ENCODE measurements around the gene PRSS50.

DNA sequence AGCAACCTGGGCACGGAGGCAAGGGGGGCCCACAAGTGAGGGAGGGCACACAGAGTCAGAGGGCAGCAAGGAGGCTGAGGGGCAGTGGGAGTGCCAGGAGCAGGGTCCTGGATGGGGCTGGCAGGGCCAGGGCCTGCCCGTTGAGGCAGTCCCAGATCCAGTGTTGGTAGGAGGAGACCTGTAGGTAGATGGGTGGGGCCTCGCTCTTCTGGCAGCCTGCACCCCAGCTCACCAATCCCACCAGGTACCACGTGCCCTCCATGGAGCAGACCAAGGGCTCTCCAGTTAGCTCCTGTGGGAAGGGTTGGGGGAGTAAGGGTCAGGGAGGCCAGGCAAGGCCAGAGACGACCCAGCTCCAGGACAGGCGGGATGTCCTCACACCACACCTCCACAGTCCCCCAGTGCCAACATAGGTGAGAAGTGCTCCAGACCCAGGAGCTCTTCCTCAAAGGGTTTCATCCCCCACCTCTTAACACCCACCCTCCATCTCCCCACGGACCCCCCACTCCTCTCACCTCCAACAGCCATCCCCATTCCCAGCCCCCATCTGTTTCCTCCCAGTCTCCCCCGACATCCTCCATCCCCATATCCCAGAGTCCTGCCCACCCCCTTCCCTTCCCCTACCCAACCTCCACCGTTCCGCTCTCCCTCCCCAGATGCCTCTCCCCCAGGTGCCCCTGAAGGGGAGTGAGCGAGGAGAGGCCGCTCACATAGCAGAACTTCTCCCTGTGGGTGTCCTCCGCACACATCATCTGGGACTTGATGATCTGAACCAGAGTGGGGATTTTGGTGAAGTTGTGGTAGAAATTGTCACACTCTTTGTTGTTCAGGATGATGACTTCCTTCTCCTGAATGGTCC lies 5.2 kb downstream of the PRSS50 start:
- no peak for TF ChIP-seq CTCF (IDR thresholded peaks at IDR 0.05)
- TF ChIP-seq POLR2A (IDR thresholded peaks at IDR 0.05): no peak

Measured in body of pancreas (tissue), 4 donors.